GM19099 (cell line): Measurements from ENCODE around the gene CES4A.
A peak's percentile ranks its signal among the peaks of the same experiment; 100 is the strongest.

Experiments used
- POLR2A ChIP-seq: IDR thresholded peaks from 3 replicates; pipeline ENCODE4 v1.6.1; 2011; ENCODE audit warnings: low read depth; ENCODE audit not compliant: insufficient read length; ENCODE audit errors: extremely low read depth

The CES4A gene

DNA sequence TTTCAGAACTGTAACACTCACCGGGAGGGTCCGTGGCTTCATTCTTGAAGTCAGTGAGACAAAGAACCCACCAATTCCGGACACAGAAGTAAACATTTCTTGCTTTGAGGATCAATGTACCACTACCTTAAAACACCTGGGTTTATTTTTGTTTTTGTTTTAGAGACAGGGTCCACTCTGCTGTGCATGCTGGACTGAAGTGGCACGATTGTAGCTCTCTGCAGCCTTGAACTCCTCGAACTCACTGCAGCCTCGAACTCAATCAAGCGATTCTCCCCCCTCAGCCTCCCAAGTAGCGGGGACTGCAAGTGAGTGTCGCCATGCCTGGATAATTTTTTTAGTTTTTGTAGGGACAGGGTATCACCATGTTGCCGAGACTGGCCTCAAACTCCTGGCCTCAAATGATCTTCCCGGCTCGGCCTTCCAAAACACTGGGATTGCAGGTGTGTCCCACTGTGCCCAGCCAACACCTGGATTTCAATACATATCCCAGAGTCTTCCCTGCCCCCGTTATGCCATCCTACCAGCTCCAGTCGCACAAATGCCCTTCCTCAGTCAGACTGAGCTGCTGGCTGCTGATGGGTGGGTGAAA, 13.0 kb upstream of the CES4A start:
- no peak for TF ChIP-seq POLR2A

DNA sequence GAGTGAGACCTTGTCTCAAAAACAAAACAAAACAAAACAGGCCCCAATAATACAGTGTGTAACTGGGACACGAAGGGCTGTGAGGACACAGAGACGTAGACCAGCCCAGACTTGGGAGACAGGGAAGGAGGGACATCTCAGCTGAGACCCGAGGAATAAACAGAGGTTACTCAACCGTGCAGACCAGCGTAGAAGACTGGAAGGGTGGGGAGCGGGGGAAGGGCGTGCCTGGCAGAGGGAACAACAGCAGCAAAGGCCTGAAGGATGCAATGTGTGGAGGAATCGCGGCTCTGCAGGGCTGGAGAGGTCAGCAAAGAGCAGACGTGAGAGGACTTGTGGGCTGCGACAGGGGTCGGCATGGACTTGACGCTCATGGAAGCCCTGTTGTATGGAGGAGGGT, 11.6 kb upstream of the CES4A start:
- no peak for TF ChIP-seq POLR2A

DNA sequence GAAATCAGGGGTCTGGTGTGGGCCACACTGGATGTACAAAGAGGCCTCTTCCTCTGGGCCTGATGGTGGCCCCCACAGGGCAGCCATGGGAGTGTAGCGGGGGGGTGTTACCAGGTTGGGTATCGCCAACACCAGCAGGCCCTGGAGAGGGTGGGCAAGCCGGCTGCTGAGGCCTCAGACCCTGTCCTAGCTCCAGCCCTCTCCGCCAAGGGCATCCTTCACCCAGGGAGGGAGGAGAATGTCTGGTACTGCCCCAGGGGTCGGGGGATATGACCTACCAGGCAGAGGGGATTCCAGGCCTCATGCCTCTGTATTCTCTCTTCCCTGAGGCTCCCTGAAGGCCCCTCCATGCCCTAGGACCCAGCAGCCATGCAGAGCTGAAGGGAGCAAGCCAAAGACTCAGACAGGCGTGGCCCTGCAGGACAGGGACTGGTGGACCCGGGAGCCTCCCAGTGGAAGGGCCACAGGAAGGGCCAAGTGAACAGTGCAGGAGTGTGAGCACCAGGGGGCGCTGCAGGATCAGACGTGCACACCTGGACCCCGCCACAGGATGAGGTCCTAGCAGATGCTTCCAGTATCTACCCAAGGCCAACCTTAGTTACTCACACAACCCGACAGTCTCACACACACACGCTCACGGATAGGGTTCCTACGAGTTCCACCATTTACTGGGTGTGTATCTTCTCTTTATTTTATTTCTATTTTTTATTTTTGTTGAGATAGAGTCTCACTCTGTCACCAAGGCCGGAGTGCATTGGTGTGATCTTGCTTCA, 10.9 kb upstream of the CES4A start:
- no peak for TF ChIP-seq POLR2A

DNA sequence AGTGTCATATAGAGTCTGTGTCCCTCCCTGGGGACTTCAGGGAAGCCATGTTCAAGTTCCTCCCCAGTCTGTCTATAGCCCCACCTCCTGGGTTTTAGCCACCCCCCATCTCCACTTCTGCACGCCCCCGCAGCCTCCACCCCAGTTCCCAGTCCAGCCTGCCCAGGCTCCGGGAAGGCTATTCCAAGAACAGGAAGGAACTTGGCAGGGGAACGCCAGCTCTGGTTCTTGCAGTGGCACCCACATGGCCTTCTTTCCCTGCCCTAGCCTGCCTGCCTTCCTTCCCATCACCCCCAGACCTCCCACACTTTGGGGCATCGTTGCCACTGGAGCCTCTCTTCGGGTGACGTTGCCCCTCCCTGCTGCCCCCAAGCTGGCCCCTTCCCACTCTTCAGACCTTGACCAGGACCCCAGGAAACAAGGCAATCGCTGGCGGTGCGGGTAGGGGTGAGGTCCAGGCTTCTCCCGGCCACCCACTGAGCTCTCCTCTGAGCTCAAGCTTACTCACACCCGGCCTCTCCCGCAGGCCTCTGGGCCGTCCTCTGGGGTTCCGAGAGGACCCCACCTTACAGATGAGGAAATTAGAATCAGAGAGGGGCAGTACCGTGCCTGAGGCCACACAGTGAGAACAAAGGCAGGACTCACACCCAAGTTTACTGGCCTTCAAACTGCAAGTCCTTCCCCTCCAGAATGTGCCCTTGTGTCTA, 9.2 kb upstream of the CES4A start:
- TF ChIP-seq POLR2A = no peak

DNA sequence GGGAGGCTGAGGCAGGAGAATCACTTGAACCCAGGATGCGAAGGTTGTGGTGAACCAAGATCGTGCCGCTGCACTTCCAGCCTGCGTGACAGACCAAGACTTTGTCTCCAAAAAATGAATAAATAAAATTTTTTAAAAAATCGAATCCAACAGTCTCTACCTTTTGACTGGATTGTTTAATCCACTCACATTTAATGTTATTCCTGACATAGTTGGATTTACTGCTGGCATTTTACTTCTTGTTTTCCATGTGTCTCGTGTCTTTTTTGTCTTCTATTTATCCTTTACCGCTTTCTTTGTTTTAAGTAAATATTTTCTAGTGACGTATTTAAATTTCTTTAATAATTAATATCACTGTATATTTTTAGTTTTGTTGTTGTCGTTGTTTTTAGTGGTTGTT, 5.4 kb upstream of the CES4A start:
- TF ChIP-seq POLR2A = no peak

DNA sequence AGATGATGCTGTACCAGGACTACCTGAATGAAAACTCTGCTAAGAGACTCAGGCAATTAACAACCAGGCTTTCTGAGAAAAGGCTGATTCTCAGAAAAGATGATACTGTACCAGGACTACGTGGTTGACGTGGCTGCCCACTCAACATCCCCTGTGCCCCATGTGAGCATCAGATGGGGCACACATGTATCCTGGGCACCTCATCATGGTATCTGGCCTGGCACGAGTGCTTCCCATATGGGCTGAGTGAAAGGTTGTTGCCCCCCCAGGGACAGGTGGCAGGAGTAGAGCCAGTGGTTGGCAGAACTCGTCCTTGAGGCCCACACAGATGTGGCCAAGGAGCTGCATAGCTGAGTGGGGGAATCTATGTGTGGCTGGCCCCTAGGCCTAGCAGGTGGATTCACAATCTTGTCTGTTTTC, 3.5 kb upstream of the CES4A start:
- TF ChIP-seq POLR2A = no peak

DNA sequence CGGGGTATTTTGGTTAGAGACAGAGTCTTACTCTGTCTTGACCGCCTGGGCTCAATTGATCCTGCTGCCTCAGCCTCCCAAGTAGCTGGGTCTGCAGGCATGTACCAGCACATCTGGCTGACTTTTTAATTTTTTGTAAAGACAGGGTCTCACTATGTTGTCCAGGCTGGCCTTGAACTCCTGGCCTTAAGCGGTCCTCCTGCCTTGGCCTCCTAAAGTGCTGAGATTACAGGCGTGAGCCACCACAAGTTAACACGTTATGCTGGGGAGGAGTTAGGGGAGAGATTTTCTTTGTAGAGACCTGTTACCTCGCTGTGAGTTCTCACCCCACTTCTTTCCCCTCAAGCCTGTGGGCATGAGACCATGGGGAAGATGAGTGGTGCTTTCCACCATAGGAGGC, 1.8 kb upstream of the CES4A start:
- no peak for TF ChIP-seq POLR2A

DNA sequence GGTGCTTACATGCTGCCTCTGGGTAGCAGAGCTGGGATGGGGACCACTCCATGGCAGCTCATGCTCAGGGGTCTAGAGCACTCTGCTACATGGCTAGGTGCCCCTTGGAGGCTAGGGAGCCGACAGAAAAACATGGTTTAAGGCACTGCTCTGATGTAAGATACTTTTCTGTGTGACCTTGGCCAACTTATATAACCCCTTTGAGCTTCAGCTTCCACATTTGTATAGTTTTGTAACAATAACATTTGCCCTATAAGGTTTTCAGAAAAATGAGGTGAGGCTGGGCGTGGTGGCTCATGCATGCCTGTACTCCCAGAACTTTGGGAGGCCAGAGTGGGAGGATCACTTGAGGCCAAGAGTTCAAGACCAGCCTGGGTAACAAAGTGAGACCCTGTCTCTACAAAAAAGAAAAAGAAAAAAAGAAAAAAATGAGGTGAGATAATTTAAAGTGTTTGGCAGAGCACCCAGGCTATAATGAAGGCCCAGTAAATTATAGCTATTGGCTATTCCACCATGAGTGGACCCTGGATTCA, 3.2 kb downstream of the CES4A start:
- TF ChIP-seq POLR2A = no peak

DNA sequence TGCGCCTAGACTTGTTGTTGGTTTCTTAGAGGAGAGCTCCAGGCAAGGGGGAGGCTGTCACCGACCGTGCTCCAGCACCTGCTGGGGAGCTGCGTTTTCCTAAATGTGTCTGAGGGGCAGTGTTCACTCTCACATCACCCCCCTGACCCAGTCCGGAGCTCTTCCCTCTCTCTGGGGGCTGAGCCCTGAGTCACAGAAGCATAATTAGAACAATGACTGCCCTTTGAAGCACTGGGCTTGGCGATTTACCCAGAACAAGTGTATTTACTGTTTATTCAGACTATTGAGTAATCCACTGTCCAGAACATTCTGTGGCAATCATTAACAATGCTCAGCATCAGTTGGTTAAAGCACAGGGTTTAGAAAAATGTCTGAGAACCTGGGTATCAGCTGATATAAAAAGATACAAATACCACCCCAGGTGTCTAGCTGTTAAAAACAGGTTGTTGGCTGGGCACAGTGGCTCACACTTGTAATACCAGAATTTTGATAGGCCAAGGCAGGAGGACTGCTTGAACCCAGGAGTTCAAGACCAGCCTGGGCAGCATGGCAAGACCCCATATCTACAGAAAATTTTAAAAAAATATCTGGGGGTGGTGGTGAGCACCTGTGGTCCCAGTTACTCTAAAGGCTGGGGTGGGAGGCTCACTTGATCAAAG, 8.1 kb downstream of the CES4A start:
- no peak for TF ChIP-seq POLR2A

DNA sequence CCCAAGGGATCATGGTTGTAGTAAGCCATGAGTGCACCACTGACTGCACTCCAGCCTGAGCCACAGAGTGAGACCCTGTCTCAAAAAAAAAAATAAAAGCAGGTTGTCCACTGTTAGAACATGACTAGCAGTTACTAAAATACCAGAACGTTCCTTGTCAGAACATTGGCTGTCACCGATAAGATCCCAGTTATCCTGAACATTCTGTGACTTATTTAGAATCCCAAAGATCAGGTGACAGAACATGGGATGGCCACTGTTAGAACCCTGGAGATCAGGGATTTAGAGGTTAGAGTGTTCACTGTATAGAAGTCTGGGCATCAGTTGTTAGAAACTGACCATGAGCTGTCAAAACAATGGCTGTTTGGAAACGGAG, 8.6 kb downstream of the CES4A start:
- TF ChIP-seq POLR2A = no peak

DNA sequence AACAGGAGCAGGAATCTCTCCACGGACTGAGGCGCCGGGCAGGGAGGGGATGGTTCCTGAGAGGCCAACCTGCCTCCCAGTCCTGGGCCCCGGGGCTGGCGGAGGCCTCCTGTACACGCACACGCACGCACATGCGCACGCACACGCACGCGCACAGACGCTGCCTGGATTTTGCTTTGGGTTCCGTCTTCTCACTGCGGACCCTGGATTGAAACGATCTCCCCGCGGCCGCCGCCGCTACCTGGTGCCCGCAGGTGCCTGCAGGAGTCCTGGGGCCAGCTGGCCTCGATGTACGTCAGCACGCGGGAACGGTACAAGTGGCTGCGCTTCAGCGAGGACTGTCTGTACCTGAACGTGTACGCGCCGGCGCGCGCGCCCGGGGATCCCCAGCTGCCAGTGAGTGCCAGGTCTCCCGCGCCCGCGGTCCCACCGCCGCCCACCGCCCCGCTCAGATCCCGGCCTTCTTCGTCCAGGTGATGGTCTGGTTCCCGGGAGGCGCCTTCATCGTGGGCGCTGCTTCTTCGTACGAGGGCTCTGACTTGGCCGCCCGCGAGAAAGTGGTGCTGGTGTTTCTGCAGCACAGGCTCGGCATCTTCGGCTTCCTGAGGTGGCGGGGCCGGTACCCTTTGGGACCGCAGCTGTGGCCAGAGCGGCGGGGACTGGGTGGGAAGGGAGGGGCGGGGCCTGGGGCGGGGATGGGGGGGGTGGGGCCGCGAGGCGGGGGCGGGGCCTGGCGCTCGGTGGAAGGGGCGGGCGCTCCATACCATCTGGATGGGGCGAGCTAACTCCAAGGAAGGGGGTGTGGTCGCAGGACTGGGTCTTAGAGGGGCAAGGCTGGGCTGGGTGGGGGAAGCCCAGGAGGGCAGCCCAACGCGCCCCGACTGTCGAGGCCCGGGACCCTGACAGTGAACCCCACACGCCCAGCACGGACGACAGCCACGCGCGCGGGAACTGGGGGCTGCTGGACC, 12.3 kb downstream of the CES4A start:
- TF ChIP-seq POLR2A = peak; percentile 31

DNA sequence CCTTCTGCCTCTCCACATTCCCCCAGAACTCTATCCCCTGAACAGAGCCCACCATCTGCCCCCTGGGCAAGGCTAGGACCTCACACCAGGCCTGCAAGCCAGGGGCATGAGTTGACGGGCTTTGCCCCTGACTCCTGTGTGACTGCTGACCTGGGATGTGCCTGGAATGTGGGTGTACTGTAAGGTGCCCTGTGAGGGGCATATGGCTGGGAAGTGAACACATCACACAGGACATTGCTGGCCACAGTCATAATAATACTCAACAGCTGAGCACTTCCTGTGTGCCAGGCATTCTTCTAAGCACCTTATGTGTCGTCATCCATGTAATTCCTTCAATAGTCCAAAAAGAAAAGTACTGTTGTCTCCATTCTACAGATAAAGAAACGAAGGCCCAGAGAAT, 13.3 kb downstream of the CES4A start:
- TF ChIP-seq POLR2A = no peak

DNA sequence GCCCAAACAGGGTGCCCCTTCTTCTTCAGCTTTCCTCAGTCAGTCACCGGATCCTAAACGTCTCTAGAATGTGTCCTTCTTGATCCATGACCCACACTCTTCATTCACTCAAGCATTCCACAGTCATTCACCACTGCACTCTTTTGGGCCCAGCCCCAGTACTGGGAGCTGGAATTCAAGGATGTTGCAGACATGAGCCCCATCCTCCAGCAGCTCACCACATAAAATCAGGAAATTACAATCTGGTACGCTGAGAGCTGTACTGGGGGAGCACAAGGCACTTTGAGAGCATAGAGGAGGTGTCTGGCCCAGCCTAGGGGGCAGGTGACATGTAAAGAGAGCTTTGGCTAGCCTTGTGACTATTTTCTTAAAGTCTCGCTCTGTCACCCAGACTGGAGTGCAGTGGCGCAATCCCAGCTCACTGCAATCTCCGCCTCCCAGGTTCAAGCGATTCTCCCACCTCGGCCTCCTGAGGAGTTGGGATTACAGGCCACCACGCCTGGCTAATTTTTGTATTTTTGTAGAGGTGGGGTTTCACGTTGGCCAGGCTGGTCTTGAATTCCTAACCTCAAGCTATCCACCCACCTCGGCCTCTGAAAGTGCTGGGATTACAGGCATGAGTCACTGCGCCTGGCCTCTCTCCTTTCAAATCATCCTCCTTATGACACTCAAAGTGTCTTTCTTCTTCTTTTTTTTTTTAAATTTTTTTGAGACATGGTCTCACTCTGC, 18.7 kb downstream of the CES4A start:
- TF ChIP-seq POLR2A = no peak

DNA sequence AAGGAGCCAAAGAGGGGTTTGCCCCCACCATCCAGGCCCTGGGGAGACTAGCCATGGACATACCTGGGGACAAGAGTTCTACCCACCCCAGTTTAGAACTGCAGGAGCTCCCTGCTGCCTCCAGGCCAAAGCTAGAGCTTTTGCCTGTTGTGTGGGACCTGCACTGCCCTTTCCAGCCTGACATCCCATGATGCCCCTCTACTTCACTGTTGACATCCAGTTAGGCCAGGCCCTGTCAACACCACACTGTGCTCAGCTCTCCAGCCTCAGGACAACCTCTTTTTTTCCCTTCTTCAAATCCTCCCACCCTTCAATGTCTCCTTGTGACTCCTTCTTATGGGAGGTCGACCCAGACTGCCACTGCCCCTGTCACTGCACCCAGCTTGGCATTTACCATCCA, 20.8 kb downstream of the CES4A start:
- TF ChIP-seq POLR2A = no peak
